Measurements from ENCODE around the gene SLC22A12.

The SLC22A12 gene

DNA sequence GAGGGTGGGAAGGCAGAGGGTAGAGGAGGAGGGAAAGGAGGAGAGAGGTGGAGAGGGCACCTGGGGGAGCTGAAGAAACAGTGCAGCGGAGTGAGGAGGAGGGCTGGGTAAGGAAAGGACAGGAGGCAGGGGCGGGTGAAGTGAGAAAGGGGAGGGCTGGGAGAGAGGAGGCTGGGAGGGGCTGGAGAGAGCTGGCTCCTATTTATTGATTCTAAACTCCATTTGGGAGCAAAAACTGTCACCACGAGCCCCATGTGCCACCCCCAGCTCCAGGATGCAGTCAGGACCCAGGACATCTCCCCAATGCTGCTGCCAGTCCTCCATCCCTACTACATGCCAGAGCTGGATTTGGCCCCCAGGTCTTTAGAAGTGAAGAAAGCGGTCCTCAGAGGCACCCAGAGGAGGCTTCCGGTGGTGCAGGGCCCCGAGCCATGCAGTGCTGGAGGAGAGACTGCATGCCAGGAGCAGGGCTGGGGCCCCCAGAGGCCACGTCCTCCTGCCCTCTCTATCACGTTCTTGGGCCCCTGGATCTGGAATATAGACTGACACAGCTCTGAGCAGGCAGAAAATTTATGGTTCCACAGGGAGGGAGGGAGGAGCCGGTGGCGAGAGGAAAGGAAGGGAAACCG lies 53.7 kb downstream of the SLC22A12 start:
- DNase-seq (ENCODE audit: low read depth in 1 of 2, low spot score in 1 of 2) = no peak

DNA sequence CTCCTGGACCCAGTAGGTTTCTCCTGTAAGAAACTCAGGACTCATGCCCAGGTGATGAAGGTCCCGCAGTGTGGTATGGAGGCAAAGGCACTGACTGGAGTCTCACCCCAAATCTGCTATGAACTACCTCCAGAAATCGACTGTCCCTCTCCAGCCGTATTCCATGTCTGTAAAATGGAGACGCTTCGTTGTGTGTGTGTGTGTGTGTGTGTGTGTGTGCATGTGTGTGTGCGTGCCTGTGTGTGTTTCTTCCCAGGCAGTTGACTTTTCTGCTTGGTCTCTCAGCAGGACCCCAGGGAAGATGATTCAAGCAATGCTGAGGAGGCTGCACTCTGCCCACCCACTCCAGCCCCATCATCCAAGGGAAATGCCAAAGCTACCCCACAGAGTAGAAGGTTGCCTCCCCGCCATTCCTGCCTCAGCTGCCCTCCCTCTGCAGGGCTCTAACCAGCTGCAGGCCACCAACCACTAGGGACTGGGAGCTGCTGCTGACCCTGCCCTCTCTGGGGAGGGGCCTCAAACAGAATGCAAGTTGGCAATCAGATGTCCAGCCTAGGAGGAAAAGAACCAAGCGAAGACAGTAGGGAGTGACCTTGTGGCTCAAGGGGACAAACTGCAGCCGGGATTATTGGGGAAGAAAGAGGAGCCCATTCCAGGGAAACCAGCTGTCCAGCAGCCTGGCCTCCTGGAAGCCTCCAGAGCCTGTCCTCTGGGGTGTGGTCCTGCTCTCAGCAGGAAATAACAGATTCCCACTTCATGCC lies 56.2 kb downstream of the SLC22A12 start:
- DNase-seq (ENCODE audit: low read depth in 1 of 2, low spot score in 1 of 2) = no peak

DNA sequence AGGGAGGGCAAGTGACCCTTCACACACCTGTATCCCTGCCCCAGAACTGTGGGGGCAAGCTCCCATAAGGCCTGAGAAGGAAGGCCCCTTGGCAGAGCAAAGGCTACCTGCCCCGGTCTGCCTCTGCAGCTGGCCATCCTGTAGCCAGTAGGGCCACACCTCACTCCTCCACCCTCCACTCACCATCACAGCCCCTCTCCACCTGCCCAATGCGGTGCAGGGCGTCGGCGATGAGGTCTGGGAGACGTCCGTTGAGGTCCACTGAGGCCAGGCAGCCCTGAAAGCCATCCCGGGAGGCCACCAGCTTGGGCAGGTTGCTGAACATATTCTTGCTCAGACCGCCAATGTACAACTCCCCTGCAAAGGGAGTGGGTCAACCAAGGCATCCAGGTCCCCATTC lies 57.5 kb downstream of the SLC22A12 start:
- DNase-seq (ENCODE audit: low read depth in 1 of 2, low spot score in 1 of 2) = no peak

DNA sequence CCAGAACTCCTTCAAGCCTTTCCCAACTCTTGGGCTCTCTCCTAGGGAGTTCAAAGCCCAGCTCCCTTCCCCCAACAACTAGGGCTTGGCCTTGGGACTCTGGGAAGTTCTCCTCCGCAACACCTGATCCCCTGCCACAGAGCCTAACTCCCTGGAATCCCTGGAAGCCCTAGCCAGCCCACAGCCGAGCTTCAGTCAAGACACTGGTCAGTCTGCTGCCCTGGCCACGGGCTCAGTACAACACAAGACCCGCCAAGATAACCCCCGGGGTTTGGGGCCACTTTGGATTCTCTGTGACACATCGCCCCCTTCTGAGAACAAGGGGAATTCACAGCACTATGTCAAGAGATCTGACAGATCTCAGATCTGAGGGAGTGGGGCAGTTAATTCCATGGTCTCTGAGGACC lies 58.3 kb downstream of the SLC22A12 start:
- no peak for DNase-seq (ENCODE audit: low read depth in 1 of 2, low spot score in 1 of 2)

DNA sequence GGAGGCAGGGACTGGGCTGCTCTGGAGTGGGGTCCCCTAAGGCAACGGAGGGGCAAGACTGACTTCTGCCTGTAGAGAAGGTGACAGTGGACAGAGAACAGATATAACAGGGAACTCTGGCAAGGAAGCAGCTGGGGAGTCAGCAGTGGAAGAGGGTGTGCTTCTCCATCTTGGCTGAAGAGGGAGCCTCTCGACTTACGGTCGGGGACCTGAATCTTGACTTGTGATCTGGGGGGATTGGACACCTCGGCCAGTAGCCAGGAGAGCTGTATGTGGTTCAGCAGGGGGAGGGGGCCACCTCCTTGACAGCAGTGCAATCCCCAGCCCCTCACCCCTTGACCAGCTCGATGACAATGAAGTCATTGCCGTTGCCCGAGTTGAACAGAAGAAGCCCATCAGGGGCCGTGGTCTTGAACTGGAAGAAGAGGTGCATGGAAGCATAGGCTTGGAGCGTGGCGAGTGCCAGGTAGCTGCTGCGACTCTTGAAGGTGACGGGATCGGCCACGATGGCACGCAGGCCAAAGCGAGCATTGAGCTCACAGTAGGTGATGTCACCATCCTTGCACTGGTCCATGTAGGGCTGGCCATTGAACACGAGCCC lies 60.0 kb downstream of the SLC22A12 start:
- no peak for DNase-seq (ENCODE audit: low read depth in 1 of 2, low spot score in 1 of 2)
